ENCODE results near the gene ATAD3A.
"Not testable (repeated sequence)": the region's sequence is repeated elsewhere in the genome, so short reads cannot be mapped to it uniquely, and the experiment has no call there.

The ATAD3A gene

GRCh38 chr1:1553821-1554494, 42.0 kb downstream of the ATAD3A start:
- in situ Hi-C loops (cut with MboI; ENCODE audit: low sequenced_read_pairs) = no loop called here

DNA sequence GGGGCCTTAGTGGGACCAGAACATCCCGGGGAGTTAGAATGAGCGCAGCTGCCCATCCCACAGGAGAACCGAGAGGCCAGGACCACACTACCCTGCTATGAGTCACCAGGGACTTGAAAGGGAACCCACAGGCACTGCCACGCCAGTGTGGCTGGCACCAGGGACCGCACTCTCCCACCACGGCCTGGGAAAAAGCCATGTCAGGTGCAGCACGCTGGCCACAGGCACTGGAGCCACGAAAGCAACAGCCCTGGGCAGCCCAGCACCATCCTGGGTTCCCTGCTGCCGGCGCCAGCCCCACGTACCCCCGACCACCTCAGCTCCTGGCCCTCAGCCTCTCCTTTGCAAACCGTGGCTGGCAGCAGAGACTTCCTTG, 42.6 kb downstream of the ATAD3A start:
- in situ Hi-C loops (cut with MboI; ENCODE audit: low sequenced_read_pairs) = no loop called here

- in situ Hi-C loops (cut with MboI; ENCODE audit: low sequenced_read_pairs) = no loop called here
Observed at GRCh38 chr1:1554926-1555915, 43.3 kb downstream of the ATAD3A start.

- in situ Hi-C loops (cut with MboI; ENCODE audit: low sequenced_read_pairs) = no loop called here
Observed at GRCh38 chr1:1556505-1556904, 44.5 kb downstream of the ATAD3A start.

DNA sequence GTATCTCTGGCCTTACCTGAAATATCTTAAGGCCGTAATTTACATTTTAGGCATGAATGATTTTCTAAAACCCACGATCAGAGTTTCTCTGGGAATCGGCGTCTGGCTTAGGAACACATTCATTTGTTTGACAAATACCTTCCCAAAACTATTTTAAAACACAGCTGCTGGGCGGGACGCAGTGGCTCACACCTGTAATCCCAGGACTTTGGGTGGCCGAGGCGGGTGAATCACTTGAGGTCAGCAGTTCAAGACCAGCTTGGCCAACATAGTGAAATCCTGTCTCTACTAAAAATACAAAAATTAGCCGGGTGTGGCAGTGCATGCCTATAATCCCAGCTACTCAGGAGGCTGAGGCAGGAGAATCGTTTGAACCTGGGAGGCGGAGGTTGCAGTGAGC, 45.0 kb downstream of the ATAD3A start:
- in situ Hi-C loops (cut with MboI; ENCODE audit: low sequenced_read_pairs) = not testable (repeated sequence)

DNA sequence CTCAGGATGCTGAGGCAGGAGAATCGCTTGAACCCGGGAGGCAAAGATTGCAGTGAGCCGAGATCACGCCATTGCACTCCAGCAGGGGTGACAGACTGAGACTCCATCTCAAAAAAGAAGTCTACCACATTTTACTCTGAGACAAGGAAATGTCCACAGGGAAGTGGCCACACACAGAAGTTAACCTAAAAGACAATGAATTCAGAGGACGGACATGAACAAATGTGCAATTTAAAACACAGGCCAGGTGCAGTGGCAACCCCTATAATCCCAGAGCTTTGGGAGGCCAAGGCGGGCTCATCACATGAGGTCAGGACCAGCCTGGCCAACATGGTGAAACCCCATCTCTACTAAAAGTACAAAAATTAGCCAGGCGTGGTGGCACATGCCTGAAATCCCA, 45.7 kb downstream of the ATAD3A start:
- in situ Hi-C loops (cut with MboI; ENCODE audit: low sequenced_read_pairs) = not testable (repeated sequence)

DNA sequence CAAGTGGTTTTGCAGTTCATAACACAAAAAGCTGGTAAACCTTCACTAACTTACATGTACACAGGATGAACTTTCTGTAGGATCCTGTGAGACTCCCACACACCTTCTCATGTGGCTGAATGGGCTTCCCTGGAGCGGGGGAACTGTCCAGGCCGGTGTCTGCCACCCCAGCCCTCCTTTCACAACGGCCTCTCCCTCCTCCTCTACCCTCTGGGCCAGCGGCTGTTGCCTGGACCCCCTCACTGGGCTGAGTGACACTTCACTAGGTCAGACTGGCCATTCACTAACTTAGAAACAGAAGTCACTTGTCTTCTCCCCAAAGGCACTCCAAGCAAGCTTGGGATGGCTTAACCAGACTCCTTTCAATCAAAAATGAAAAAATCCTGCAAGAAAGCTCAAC, 46.6 kb downstream of the ATAD3A start:
- in situ Hi-C loops (cut with MboI; ENCODE audit: low sequenced_read_pairs) = no loop called here

DNA sequence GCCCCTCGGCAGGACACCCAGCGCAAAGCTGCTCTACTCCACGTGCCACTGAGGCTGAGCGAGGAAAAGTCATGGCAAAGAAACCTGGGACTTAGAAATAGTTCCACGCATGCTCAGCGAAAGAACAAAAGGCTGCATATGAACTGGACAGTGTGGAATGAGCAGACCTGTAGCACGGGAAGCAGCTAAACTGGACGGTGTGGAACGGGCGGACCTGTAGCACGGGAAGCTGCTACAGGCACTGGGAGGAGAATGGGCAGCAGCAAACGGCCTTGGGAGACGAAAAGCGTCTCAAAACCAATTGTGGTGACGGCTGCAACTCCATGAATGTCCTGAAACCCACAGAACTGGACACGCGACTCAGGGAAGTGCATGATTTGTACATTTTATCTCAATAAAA, 47.1 kb downstream of the ATAD3A start:
- in situ Hi-C loops (cut with MboI; ENCODE audit: low sequenced_read_pairs) = no loop called here

- in situ Hi-C loops (cut with MboI; ENCODE audit: low sequenced_read_pairs) = no loop called here
Observed at GRCh38 chr1:1560178-1560577, 48.2 kb downstream of the ATAD3A start.

- in situ Hi-C loops (cut with MboI; ENCODE audit: low sequenced_read_pairs) = no loop called here
Observed at GRCh38 chr1:1561801-1562470, 50.0 kb downstream of the ATAD3A start.

- in situ Hi-C loops (cut with MboI; ENCODE audit: low sequenced_read_pairs) = no loop called here
Observed at GRCh38 chr1:1562556-1563195, 50.7 kb downstream of the ATAD3A start.

- in situ Hi-C loops (cut with MboI; ENCODE audit: low sequenced_read_pairs) = no loop called here
Observed at GRCh38 chr1:1563688-1564087, 51.7 kb downstream of the ATAD3A start.

GRCh38 chr1:1564268-1564667, 52.3 kb downstream of the ATAD3A start:
- in situ Hi-C loops (cut with MboI; ENCODE audit: low sequenced_read_pairs) = no loop called here

DNA sequence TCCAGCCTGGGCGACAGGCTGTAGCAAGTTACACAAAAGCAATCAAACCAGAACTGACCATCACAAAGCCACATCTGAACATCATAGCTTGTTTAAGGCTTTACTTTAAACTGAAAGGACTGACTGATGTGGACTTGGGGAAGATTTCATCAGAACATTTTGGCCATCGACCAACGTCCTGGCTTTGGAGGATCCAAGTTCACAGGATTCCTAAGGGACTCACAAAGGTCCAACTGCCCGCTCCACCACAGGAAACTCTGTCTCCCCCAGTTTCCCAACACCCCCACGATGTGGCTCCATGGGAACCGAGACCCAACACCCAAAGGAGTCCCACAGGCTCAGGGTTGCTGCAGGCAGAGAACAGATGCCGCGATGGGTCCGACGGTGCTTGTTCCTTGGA, 53.4 kb downstream of the ATAD3A start:
- in situ Hi-C loops (cut with MboI; ENCODE audit: low sequenced_read_pairs) = no loop called here

DNA sequence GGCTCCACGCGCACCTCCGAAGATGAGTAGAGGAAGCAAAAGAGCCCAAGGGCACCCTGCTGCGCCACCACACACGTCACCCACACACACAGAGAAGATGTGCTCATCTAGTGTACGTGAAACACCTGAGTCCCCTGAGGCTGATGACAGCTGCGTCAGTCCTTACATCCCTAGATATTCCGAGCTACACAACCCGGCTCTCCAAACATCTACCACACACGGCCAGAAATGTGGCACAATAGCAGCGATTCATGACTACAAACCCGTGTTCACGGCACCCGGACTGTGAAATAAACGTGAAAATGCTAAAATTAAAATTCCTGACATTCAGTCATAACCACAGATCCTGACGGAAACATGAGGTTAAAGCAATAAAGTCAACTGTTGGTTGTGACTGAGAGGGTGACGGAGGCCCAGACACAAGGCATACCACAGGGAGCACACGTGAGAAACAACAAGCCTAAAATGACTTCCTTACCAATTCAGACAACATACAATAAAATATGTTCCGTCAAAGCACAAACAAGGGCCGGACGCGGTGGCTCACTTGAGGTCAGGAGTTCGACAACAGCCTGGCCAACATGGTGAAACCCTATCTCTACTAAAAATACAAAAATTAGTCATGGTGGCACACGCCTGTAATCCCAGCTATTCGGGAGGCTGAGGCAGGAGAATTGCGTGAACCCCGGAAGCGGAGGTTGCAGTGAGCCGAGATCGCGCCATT, 55.4 kb downstream of the ATAD3A start:
- in situ Hi-C loops (cut with MboI; ENCODE audit: low sequenced_read_pairs) = no loop called here

DNA sequence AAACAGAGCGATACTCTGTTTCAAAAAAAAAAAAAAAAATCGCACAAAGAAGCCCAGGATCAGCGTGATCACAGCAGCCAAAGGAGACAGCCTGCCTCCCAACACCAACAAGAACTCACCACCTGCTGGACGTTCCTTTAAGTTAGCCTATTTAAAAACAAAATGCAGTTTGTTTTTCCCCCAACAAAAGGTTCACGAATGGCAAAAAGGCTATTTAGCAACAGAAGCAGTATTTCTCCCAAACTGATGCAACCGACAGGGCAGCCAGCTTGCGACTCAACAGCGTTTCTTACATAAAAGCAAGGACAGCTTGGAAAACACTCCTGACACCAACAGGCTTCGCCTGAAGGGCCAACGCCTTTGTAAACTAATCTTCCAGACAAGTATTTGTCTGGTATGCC, 55.9 kb downstream of the ATAD3A start:
- in situ Hi-C loops (cut with MboI; ENCODE audit: low sequenced_read_pairs) = no loop called here

DNA sequence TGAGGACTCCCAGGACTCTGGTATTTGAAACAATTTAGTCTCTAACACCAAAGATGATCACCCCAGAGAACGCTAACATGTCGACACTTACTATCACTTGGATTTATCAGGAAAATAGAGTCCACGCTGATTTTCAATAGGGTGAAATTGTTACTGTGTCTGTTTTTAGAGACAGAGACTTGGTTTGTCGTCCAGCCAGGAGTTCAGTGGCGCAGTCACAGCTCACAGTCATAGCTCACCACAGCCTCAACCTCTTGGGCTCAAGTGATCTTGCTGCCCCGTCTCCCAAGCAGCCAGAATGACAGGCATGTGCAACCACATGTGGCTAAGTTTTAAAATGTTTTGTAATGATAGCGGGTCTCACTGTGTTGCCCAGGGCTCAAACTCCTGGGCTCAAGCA, 57.4 kb downstream of the ATAD3A start:
- in situ Hi-C loops (cut with MboI; ENCODE audit: low sequenced_read_pairs) = no loop called here

GRCh38 chr1:1573843-1574720, 62.1 kb downstream of the ATAD3A start:
- in situ Hi-C loops (cut with MboI; ENCODE audit: low sequenced_read_pairs) = no loop called here

GRCh38 chr1:1574721-1575537, 63.0 kb downstream of the ATAD3A start, which contains the start of gene SSU72:
Gene SSU72 (minus strand): TSS chr1:1574863. CDS start chr1:1574557, 306 bp downstream.
- in situ Hi-C loops (cut with MboI; ENCODE audit: low sequenced_read_pairs) = no loop called here
